Fibroblast of lung (primary cell): ENCODE results near the gene DDAH1.

ENCODE experiments used
- CTCF ChIP-seq, 2 donors: IDR thresholded peaks in 1 of 2; conservative IDR thresholded peaks in 1 of 2; 1 replicate in 1 of 2; 2 replicates in 1 of 2; pipeline ENCODE4 v1.5.1; 2011 to 2012; ENCODE audit warnings: low read length in 2 of 2, control low read depth in 1 of 2, inconsistent platforms in 1 of 2, low read depth in 1 of 2, mild to moderate bottlenecking in 1 of 2
- EZH2 ChIP-seq: IDR thresholded peaks from 2 replicates; pipeline ENCODE4 v1.5.1; 2012; ENCODE audit warnings: low read length, control low read depth, mild to moderate bottlenecking; ENCODE audit errors: missing control alignments

GRCh38 chr1:85363521-85363920, 101.4 kb downstream of the DDAH1 start:
- TF ChIP-seq CTCF (conservative IDR thresholded peaks at IDR 0.05 in 1 of 2, IDR thresholded peaks at IDR 0.05 in 1 of 2; ENCODE audit: low read depth in 1 of 2, low read length in 2 of 2) (no peak), EZH2 (no peak)
